ENCODE data around the gene PRKCE. TPM values are rescaled to one million over a fixed set of nuclear protein-coding genes. Genes with fewer than 3 reads are reported as not detected.

The PRKCE gene
- total and polyA plus RNA-seq, 2 donors (not counting 1 experiment from before 2014, with no cell fraction given): 23.6 to 271 TPM

DNA sequence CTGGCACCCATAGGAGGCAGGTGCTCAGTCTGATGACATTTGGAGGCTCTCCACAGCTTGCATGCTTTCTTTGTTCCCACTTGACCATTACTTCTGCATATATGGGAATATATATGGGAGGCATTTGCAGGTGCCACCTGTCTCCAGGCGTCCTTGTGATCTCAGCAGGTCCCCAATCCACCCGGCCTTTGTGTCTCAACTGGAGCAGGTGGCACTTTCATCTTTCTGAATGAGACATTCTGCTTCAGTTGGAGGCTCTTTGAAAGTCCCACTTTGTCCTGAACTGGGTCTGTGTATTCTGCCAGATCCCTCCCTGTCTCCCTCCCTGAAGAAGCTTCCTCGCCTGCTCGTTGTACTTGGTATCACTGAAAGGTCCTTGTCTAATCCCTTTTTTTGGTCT lies 327.6 kb downstream of the PRKCE start:
- H3K27ac Mint-ChIP-seq: no peak overlapping the region
- POLR2A ChIA-PET: no interaction called here
- no peak for ATAC-seq (ENCODE audit: low read depth)

More for the DNA sequence above, 327.6 kb downstream of the PRKCE start:
- Histone ChIP-seq H3K36me3 (replicated peaks in 1 of 2; ENCODE audit: control extremely low read depth in 1 of 2, control insufficient read depth in 1 of 2, extremely low read depth in 1 of 2, insufficient read depth in 2 of 2, low read length in 1 of 2) (peaks cover 2 to 59% of the 10 kb centered on the region in 2 experiments), H2AFZ (ENCODE audit: insufficient read depth, low read depth, low read length, poor library complexity, severe bottlenecking) (no peak overlapping the region), H3K4me3 (ENCODE audit: control extremely low read depth in 1 of 5, extremely low read depth in 1 of 5, insufficient read depth in 1 of 5, low read depth in 2 of 5, low read length in 4 of 5) (no peak overlapping the region), H3K4me1 (ENCODE audit: control insufficient read depth in 2 of 2, insufficient read depth in 2 of 2, low read length in 2 of 2) (peaks cover 2 to 19% of the 10 kb centered on the region in 2 donors), H3K9ac (ENCODE audit: low read length) (no peak overlapping the region), H3K27ac (ENCODE audit: low read length in 2 of 2) (no peak overlapping the region), H3K27me3 (replicated peaks in 1 of 4; ENCODE audit: control extremely low read depth in 1 of 4, control insufficient read depth in 3 of 4, insufficient read depth in 4 of 4, low read length in 3 of 4) (no peaks in the 10 kb centered on the region), H3K79me2 (ENCODE audit: control insufficient read depth, insufficient read depth, low read length) (peaks cover 14% of the 10 kb centered on the region), H3K9me3 (ENCODE audit: control extremely low read depth in 1 of 3, control insufficient read depth in 2 of 3, insufficient read depth in 1 of 3, low read length in 2 of 3) (no peaks in the 10 kb centered on the region), H3K4me2 (replicated peaks; ENCODE audit: low read depth, low read length, poor library complexity, severe bottlenecking) (no peak overlapping the region), H4K20me1 (ENCODE audit: control insufficient read depth, insufficient read depth, low read length, poor library complexity, severe bottlenecking) (peaks cover 28% of the 10 kb centered on the region)
- TF ChIP-seq EZH2 (IDR thresholded peaks at IDR 0.05; ENCODE audit: borderline replicate concordance, insufficient read depth, low read depth, low read length, poor library complexity, severe bottlenecking) (no peak), CTCF (IDR thresholded peaks at IDR 0.05) (no peak)
- Mint-ChIP-seq H3K9me3 (ENCODE audit: insufficient read depth) (no peaks in the 10 kb centered on the region), H3K4me3 (no peak overlapping the region), H3K27me3 (no peaks in the 10 kb centered on the region), H3K4me1 (peaks cover 22% of the 10 kb centered on the region)
- no peak for DNase-seq
- CTCF ChIA-PET: interaction anchor here (1.5 kb wide), 1 partner anchor 329 kb away, joined by 3 read pairs; no protein-coding TSS in a partner anchor
- intact Hi-C loops (cut with micrococcal nuclease): no loop called here
- WGBS (ENCODE audit: insufficient coverage): 87% methylated on average over 2 of the region's 4 CpGs
